NCI-H345 treated with DMSO at 0.1 percent for 48 hours (cell line): ENCODE measurements around the gene OR52E8.

Source experiments
- DNase-seq: peaks from one replicate; lab custom pipeline; 2025; ENCODE audit not compliant: unreplicated experiment; lab: John Stamatoyannopoulos, UW

OR52E8 gene

DNA sequence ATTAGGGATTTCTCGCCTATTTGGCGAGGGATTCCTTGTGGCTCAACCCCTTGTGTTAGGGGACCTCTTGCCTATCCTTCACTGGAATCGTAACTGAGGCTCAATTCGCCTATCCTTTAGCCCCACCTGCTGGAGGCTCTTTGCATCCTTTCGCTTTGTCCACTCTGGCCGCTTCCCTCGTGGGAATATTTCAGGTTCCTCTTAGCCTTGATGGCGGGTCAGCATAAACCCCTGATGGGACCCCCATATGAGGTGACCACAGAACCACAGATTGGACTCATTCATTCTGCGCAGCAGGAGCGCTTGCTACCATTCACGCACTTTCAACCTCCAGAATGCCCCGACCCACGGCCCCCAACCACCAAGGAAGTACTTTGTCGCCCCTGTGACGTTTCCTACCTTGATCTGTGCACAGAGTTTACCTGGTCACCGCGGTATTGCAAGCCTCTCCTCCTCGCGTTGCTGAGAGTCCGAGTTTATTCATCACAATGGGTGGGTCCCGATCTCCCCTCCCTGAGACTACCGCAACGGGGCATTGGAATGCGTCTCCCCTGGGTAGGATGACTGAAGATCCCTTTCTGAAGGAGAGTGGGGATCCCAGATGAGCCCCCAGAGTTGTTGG is 48.9 kb downstream of the OR52E8 start, which contains the start of gene OR52N2:
OR52N2 (plus strand) TSS at position 425 of the 622 bp plus-strand sequence. CDS start 11,412 bp downstream, outside the sequence.
- DNase-seq = peak; percentile 66

- DNase-seq = no peak
These were observed 49.9 kb downstream of the OR52E8 start for GRCh38 chr11:5807580-5807979.
